Measurements from ENCODE around the gene GAREM2.

The GAREM2 gene

GRCh38 chr2:26187537-26188104 is 14.7 kb downstream of the GAREM2 start:
- no peak for DNase-seq (ENCODE audit: low read depth)

GRCh38 chr2:26189123-26189522 is 16.2 kb downstream of the GAREM2 start:
- DNase-seq (ENCODE audit: low read depth): no peak

- DNase-seq (ENCODE audit: low read depth): no peak
Observed at GRCh38 chr2:26189751-26190150, 16.9 kb downstream of the GAREM2 start.

GRCh38 chr2:26190369-26190768 is 17.5 kb downstream of the GAREM2 start:
- no peak for DNase-seq (ENCODE audit: low read depth)

GRCh38 chr2:26191316-26192159 is 18.6 kb downstream of the GAREM2 start:
- no peak for DNase-seq (ENCODE audit: low read depth)

- DNase-seq (ENCODE audit: low read depth): no peak
Observed at GRCh38 chr2:26193578-26194231, 20.8 kb downstream of the GAREM2 start.

- no peak for DNase-seq (ENCODE audit: low read depth)
Observed at GRCh38 chr2:26195040-26195984, 22.4 kb downstream of the GAREM2 start.

GRCh38 chr2:26196683-26197418 is 24.0 kb downstream of the GAREM2 start:
- DNase-seq (ENCODE audit: low read depth): no peak

GRCh38 chr2:26197516-26197915 is 24.6 kb downstream of the GAREM2 start:
- no peak for DNase-seq (ENCODE audit: low read depth)

GRCh38 chr2:26202981-26203490 is 30.1 kb downstream of the GAREM2 start:
- no peak for DNase-seq (ENCODE audit: low read depth)

- DNase-seq (ENCODE audit: low read depth): no peak
Observed at GRCh38 chr2:26203906-26204305, 31.0 kb downstream of the GAREM2 start.

- no peak for DNase-seq (ENCODE audit: low read depth)
Observed at GRCh38 chr2:26212011-26212410, 39.1 kb downstream of the GAREM2 start.

GRCh38 chr2:26214759-26215158 is 41.9 kb downstream of the GAREM2 start:
- DNase-seq (ENCODE audit: low read depth): no peak

GRCh38 chr2:26215833-26216232 is 42.9 kb downstream of the GAREM2 start:
- no peak for DNase-seq (ENCODE audit: low read depth)

- DNase-seq (ENCODE audit: low read depth): no peak
Observed at GRCh38 chr2:26216587-26216986, 43.7 kb downstream of the GAREM2 start.

- no peak for DNase-seq (ENCODE audit: low read depth)
Observed at GRCh38 chr2:26217720-26218119, 44.8 kb downstream of the GAREM2 start.

- no peak for DNase-seq (ENCODE audit: low read depth)
Observed at GRCh38 chr2:26223018-26223417, 50.1 kb downstream of the GAREM2 start.

GRCh38 chr2:26224095-26224494 is 51.2 kb downstream of the GAREM2 start:
- no peak for DNase-seq (ENCODE audit: low read depth)

GRCh38 chr2:26229595-26229994 is 56.7 kb downstream of the GAREM2 start:
- DNase-seq (ENCODE audit: low read depth): no peak

- DNase-seq (ENCODE audit: low read depth): no peak
Observed at GRCh38 chr2:26230806-26231205, 57.9 kb downstream of the GAREM2 start.

- no peak for DNase-seq (ENCODE audit: low read depth)
Observed at GRCh38 chr2:26235089-26235488, 62.2 kb downstream of the GAREM2 start.

All from stimulated activated CD8-positive, alpha-beta memory T cell treated with anti-CD3 and anti-CD28 coated beads, Interleukin-4, amount 100 ng/mL, for 24 hours (primary cell).